A549 (cell line): Measurements from ENCODE around the gene NINJ1. TPM values are rescaled to one million over a fixed set of nuclear protein-coding genes. Genes with fewer than 3 reads are reported as not detected.

ENCODE experiments used
- ATAC-seq, 2 experiments: fragments of 200-7000 bp in 1 of 2; fragments of >200 bp in 1 of 2; cut with Nextera tagmentation in 1 of 2; cut with Tn5 transposase in 1 of 2; 3 replicates each; pipeline versions ENCODE4 v1.8.0 to v1.9.1; 2018 to 2020; ENCODE audit warnings: mild to moderate bottlenecking in 1 of 2, moderate library complexity in 1 of 2
- CTCF ChIA-PET: fragments of 300-600 bp; sonication (Branson Sonifier 250); formaldehyde crosslinking; extraction: SDS; loops from one replicate; lab custom pipeline; 2021; ENCODE audit warnings: antibody characterized with exemption, inconsistent platforms; lab: Yijun Ruan, JAX
- POLR2A ChIA-PET: fragments of 350-600 bp; formaldehyde crosslinking; extraction: SDS; loops from one replicate; lab custom pipeline; 2021; ENCODE audit warnings: antibody characterized with exemption, inconsistent platforms; lab: Yijun Ruan, JAX
- DNase-seq, 2 experiments: peaks; one replicate each; pipeline versions ENCODE4 v3.0.0 to v3.0.0-alpha.2; 2011 to 2016; ENCODE audit warnings: low read depth in 1 of 2, low spot score in 1 of 2
- FAIRE-seq: peaks from 2 replicates; lab custom pipeline; 2011; peaks lifted over from hg19 to GRCh38; lab: Jason Lieb, UNC
- H3K27ac ChIP-seq, 2 experiments: fragments of >200 bp; sonication (Bioruptor Twin); formaldehyde crosslinking; 3 replicates each; pipeline ENCODE4 v1.5.1; 2016 to 2017
- H3K4me1 ChIP-seq: fragments of >200 bp; sonication (Bioruptor Twin); formaldehyde crosslinking; 3 replicates; pipeline ENCODE4 v1.6.1; 2016
- H3K4me2 ChIP-seq: fragments of >200 bp; sonication (Bioruptor Twin); formaldehyde crosslinking; 3 replicates; pipeline ENCODE4 v1.6.1; 2016
- H3K4me3 ChIP-seq: fragments of >200 bp; sonication (Bioruptor Twin); formaldehyde crosslinking; 3 replicates; pipeline ENCODE4 v1.5.1; 2016
- H3K9me3 ChIP-seq: fragments of >200 bp; sonication (Bioruptor Twin); formaldehyde crosslinking; 3 replicates; pipeline ENCODE4 v1.6.1; 2016
- ELK1 ChIP-seq: fragments of 150-350 bp; IDR thresholded peaks from 2 replicates; pipeline ENCODE4 v1.6.1; 2014; ENCODE audit warnings: low read depth, mild to moderate bottlenecking, low read length
- FOSL2 ChIP-seq, 2 experiments: fragments of 450-650 bp in 1 of 2; fragments of >200 bp in 1 of 2; sonication (Bioruptor Twin) in 1 of 2; formaldehyde crosslinking; IDR thresholded peaks; 2 replicates each; pipeline versions ENCODE4 v1.5.0 to v1.6.1; 2016 to 2020; ENCODE audit warnings: mild to moderate bottlenecking in 1 of 2, moderate library complexity in 1 of 2
- FOXS1 ChIP-seq: fragments of 250-450 bp; sonication (Bioruptor Pico); IDR thresholded peaks from 2 replicates; pipeline ENCODE4 v1.5.0; 2020; ENCODE audit warnings: mild to moderate bottlenecking, moderate library complexity
- HOXA7 ChIP-seq: fragments of 250-450 bp; sonication (Bioruptor Pico); IDR thresholded peaks from 2 replicates; pipeline ENCODE4 v1.5.0; 2020; ENCODE audit warnings: mild to moderate bottlenecking, moderate library complexity
- HOXB5 ChIP-seq: fragments of 250-450 bp; sonication (Bioruptor Pico); IDR thresholded peaks from 2 replicates; pipeline ENCODE4 v1.5.0; 2020; ENCODE audit warnings: mild to moderate bottlenecking, moderate library complexity
- KDM1A ChIP-seq: fragments of 200-600 bp; sonication (generic); IDR thresholded peaks from 2 replicates; pipeline ENCODE4 v1.6.1; 2016; ENCODE audit warnings: low read depth, mild to moderate bottlenecking
- MAFK ChIP-seq: fragments of 450-650 bp; IDR thresholded peaks from 2 replicates; pipeline ENCODE4 v1.6.1; 2014; ENCODE audit not compliant: partially characterized antibody
- MAZ ChIP-seq: fragments of 150-350 bp; IDR thresholded peaks from 2 replicates; pipeline ENCODE4 v1.6.1; 2014; ENCODE audit warnings: antibody characterized with exemption, low read depth, low read length, borderline replicate concordance
- PHF8 ChIP-seq: fragments of 200-600 bp; sonication (generic); IDR thresholded peaks from 2 replicates; pipeline ENCODE4 v1.6.1; 2016; ENCODE audit warnings: low read depth, mild to moderate bottlenecking, antibody characterized with exemption, moderate library complexity, borderline replicate concordance
- POLR2AphosphoS2 ChIP-seq: conservative IDR thresholded peaks from 2 replicates; pipeline ENCODE4 v1.6.1; 2012; ENCODE audit warnings: low read length, improper control_type of control experiment, inconsistent platforms
- RCOR1 ChIP-seq: fragments of 150-350 bp; IDR thresholded peaks from 2 replicates; pipeline ENCODE4 v1.6.1; 2014; ENCODE audit warnings: antibody characterized with exemption, low read length, low read depth
- RNF2 ChIP-seq: fragments of 200-600 bp; sonication (generic); IDR thresholded peaks from 2 replicates; pipeline ENCODE4 v1.6.1; 2016; ENCODE audit warnings: low read depth, mild to moderate bottlenecking, antibody characterized with exemption, moderate library complexity, borderline replicate concordance
- SREBF2 ChIP-seq: fragments of 450-650 bp; IDR thresholded peaks from 2 replicates; pipeline ENCODE4 v1.6.1; 2014; ENCODE audit warnings: mild to moderate bottlenecking, moderate library complexity
- TFCP2L1 ChIP-seq: fragments of 250-450 bp; sonication (Bioruptor Pico); IDR thresholded peaks from 2 replicates; pipeline ENCODE4 v1.5.0; 2021; ENCODE audit warnings: mild to moderate bottlenecking
- ZFP36 ChIP-seq: fragments of 450-650 bp; IDR thresholded peaks from 2 replicates; pipeline ENCODE4 v1.6.1; 2014; ENCODE audit warnings: borderline replicate concordance; ENCODE audit not compliant: partially characterized antibody
- ZSCAN20 ChIP-seq: fragments of 250-450 bp; sonication (Bioruptor Pico); IDR thresholded peaks from 2 replicates; pipeline ENCODE4 v1.8.0; 2022; ENCODE audit warnings: mild to moderate bottlenecking, moderate library complexity
- WGBS: methylation state at CpG from one replicate; pipeline ENCODE4 v1.1.6; 2017; ENCODE audit errors: missing lambda C conversion rate; 5-methylcytosine and 5-hydroxymethylcytosine counted together
- polyA plus RNA-seq, 4 experiments: library from polyadenylated mRNA; depleted of rRNA in 3 of 4; stranded (reverse); fragments of >200 nt; fragmentation: RNase III in 1 of 4; extraction: RNeasy Plus Mini Kit Qiagen cat#74134 plus additional on column Dnase treatment in 1 of 4; gene quantifications; 2 replicates in 3 of 4; 3 replicates in 1 of 4; pipeline ENCODE4 v1.2.3, GENCODE V29; 2011 to 2017
- TF ChIP-seq, protein P1 (sequence below): fragments of >200 bp; sonication (Bioruptor Twin); formaldehyde crosslinking; IDR thresholded peaks from 2 replicates; pipeline ENCODE4 v1.6.1; 2016
- TF ChIP-seq, protein P2 (sequence below): IDR thresholded peaks from 2 replicates; pipeline ENCODE4 v1.6.1; 2012; ENCODE audit warnings: low read depth, borderline replicate concordance
- TF ChIP-seq, protein P3 (sequence below): IDR thresholded peaks from 2 replicates; pipeline ENCODE4 v1.6.1; 2012

Gene NINJ1
- polyA plus RNA-seq, 2 of the 4 experiments (the other 2 are of a cell fraction), result 27.0 to 60.4 TPM

GRCh38 chr9:93169444-93169843, 35.4 kb upstream of the NINJ1 start:
- ChIA-PET CTCF (interaction anchor here (0.6 to 6.1 kb wide), 11 partner anchors 9 to 397 kb away, joined by 3 to 27 read pairs (median 4); no protein-coding TSS in a partner anchor), POLR2A (no interaction called here)
- no peak overlapping the region for H3K4me3 ChIP-seq
- H3K4me1 ChIP-seq, result no peaks in the 10 kb centered on the region
- no peak for ATAC-seq
- no peak for DNase-seq
- no peaks in the 10 kb centered on the region for H3K9me3 ChIP-seq
- H3K27ac ChIP-seq, result no peak overlapping the region
- TF ChIP-seq FOSL2 (IDR thresholded peaks at IDR 0.05) (no peak), FOSL2 (CRISPR knock-in tag; IDR thresholded peaks at IDR 0.05) (no peak), MAZ (no peak), HOXA7 (no peak), ZSCAN20 (CRISPR knock-in tag) (no peak), POLR2AphosphoS2 (no peak), HOXB5 (CRISPR knock-in tag) (no peak), MAFK (no peak), TFCP2L1 (CRISPR knock-in tag) (no peak), ELK1 (no peak), FOXS1 (CRISPR knock-in tag) (no peak), PHF8 (no peak), RCOR1 (no peak)
- TF ChIP-seq, protein P1, sequence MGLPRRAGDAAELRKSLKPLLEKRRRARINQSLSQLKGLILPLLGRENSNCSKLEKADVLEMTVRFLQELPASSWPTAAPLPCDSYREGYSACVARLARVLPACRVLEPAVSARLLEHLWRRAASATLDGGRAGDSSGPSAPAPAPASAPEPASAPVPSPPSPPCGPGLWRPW, result no peak
- TF ChIP-seq, protein P2, sequence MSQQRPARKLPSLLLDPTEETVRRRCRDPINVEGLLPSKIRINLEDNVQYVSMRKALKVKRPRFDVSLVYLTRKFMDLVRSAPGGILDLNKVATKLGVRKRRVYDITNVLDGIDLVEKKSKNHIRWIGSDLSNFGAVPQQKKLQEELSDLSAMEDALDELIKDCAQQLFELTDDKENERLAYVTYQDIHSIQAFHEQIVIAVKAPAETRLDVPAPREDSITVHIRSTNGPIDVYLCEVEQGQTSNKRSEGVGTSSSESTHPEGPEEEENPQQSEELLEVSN, result no peak
- no peak for FAIRE-seq
- WGBS, result 63% methylated on average over 1 of the region's 1 CpG
- H3K4me2 ChIP-seq, result no peak overlapping the region

- TF ChIP-seq RNF2, result no peak
- TF ChIP-seq, all 56 proteins: peak for 0
- no peak overlapping the region for H3K4me3 ChIP-seq
- H3K27ac ChIP-seq, result no peak overlapping the region
- WGBS, result 85% methylated on average over 5 of the region's 5 CpGs
- H3K4me1 ChIP-seq, result no peaks in the 10 kb centered on the region
- no peak for ATAC-seq
- DNase-seq, result no peak
- H3K4me2 ChIP-seq, result no peak overlapping the region
- ChIA-PET CTCF (interaction anchor here (0.8 to 6.1 kb wide), 8 partner anchors 8 to 398 kb away, joined by 3 to 27 read pairs (median 7); no protein-coding TSS in a partner anchor), POLR2A (no interaction called here)
- H3K9me3 ChIP-seq, result no peaks in the 10 kb centered on the region
- FAIRE-seq, result no peak
These were observed 34.5 kb upstream of the NINJ1 start for GRCh38 chr9:93168581-93168980.

DNA sequence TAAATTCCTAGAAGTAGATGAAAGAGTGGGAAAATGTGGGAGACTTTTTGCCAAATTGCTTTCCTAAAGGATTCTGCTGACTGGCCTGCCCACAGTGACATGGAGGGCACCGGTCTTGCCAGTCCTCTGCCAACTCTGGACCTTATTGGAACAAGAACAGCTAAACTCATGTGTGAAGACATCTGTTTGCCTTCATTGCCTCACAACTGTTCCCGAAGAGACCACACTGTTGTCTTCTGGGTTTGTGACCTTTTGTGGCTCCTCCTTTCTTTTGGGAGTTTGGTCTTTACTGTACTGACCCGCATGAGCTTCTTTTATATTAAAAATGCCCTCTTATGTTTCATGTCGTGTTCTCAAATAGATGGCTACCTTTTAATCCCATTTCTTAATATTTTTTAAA, 33.8 kb upstream of the NINJ1 start:
- H3K4me2 ChIP-seq, result no peak overlapping the region
- TF ChIP-seq, protein P3, sequence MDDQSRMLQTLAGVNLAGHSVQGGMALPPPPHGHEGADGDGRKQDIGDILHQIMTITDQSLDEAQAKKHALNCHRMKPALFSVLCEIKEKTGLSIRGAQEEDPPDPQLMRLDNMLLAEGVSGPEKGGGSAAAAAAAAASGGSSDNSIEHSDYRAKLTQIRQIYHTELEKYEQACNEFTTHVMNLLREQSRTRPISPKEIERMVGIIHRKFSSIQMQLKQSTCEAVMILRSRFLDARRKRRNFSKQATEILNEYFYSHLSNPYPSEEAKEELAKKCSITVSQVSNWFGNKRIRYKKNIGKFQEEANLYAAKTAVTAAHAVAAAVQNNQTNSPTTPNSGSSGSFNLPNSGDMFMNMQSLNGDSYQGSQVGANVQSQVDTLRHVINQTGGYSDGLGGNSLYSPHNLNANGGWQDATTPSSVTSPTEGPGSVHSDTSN, result no peak
- no peak for TF ChIP-seq SREBF2
- no peak for TF ChIP-seq RNF2
- TF ChIP-seq KDM1A, result no peak
- TF ChIP-seq ZFP36, result no peak
- no peak for TF ChIP-seq HOXA7
- ATAC-seq, result no peak
- H3K27ac ChIP-seq, result no peak overlapping the region
- no peaks in the 10 kb centered on the region for H3K4me1 ChIP-seq
- H3K9me3 ChIP-seq, result no peaks in the 10 kb centered on the region
- no peak overlapping the region for H3K4me3 ChIP-seq
- ChIA-PET POLR2A (no interaction called here), CTCF (interaction anchor here (1.5 to 6.1 kb wide), 5 partner anchors 14 to 398 kb away, joined by 3 to 27 read pairs (median 15); no protein-coding TSS in a partner anchor)
- WGBS, result 58% methylated on average over 4 of the region's 4 CpGs
- FAIRE-seq, result no peak
- DNase-seq, result no peak
